Measurements from ENCODE around the gene MAB21L4. TPM values are rescaled to one million over a fixed set of nuclear protein-coding genes. Genes with fewer than 3 reads are reported as not detected.
A peak's percentile ranks its signal among the peaks of the same experiment; 100 is the strongest.

Gene MAB21L4
- total and polyA plus RNA-seq, 8 donors, result 0.14 to 2.0 (median 1.1) TPM

DNA sequence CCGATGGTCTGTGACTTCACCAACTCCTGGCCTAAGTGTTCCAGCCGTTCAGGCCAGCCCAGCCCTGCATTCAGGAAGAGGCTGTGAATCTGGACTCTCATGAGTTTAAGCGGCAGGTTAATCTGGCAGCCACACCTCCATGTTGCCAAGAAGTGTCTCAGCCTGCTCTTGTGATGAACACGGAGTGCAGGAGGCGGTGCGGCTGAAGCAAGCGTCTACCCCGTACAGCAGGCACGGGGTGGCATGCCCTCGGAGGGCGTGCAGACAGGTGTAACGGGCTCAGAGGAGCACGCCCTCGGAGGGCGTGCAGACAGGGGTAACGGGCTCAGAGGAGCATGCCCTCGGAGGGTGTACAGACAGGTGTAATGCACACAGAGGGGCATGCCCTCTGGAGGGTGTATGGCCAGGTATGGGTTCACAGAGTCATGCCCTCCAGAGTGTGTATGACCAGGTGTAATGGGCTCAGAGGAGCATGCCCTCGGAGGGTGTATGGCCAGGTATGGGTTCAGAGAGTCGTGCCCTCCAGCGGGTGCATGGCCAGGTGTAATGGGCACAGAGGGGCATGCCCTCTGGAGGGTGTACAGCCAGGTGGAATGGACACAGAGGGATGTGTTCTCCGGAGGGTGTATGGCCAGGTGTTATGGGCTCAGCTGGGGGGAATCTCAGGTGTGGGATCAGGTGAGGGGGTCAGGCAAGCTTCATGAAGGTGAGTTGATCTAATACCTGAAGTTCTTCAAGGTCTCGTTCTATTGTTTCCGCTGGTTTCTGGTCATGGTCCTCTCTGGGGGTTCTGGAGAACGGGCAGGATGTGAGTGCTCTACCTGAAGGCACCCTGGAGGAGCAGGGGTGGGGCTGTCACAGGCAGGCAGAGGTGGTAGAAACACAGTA is 32.8 kb upstream of the MAB21L4 start:
- no peaks in the 10 kb centered on the region for H3K9me3 ChIP-seq
- no peaks in the 10 kb centered on the region for H3K4me1 ChIP-seq
- no peaks in the 10 kb centered on the region for H3K27me3 ChIP-seq
- H3K4me3 ChIP-seq, result no peak overlapping the region
- 87 to 93% methylated on average over 24 of the region's 24 CpGs for WGBS, 2 donors
- TF ChIP-seq, protein P1, sequence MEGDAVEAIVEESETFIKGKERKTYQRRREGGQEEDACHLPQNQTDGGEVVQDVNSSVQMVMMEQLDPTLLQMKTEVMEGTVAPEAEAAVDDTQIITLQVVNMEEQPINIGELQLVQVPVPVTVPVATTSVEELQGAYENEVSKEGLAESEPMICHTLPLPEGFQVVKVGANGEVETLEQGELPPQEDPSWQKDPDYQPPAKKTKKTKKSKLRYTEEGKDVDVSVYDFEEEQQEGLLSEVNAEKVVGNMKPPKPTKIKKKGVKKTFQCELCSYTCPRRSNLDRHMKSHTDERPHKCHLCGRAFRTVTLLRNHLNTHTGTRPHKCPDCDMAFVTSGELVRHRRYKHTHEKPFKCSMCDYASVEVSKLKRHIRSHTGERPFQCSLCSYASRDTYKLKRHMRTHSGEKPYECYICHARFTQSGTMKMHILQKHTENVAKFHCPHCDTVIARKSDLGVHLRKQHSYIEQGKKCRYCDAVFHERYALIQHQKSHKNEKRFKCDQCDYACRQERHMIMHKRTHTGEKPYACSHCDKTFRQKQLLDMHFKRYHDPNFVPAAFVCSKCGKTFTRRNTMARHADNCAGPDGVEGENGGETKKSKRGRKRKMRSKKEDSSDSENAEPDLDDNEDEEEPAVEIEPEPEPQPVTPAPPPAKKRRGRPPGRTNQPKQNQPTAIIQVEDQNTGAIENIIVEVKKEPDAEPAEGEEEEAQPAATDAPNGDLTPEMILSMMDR (IDR thresholded peaks at IDR 0.05), result no peak
- intact Hi-C loops (cut with DNase I), result no loop called here
- no peak overlapping the region for H3K27ac ChIP-seq
- H3K36me3 ChIP-seq, result no peaks in the 10 kb centered on the region
- DNase-seq (peak in 3 of 6 donors; percentile 5 to 40 (median 8)), FAIRE-seq (no peak), ATAC-seq (no peak)

DNA sequence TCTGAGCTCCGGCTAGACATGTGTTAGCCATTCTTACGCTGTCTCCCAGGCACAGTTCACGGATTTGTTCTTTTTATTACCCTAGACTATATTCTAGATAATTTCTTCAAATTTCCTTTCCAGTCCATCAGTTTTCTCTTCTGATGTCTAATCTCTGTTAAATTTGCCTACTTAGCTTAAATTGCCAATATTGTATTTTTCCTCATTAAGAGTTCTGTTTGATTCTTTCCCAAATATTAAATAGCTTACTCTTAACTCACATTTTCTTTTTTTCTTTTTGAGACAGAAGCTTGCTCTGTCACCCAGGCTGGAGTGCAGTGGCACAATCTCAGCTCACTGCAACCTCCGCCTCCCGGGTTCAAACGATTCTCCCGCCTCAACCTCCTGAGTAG is 31.4 kb upstream of the MAB21L4 start:
- H3K27ac ChIP-seq, result no peak overlapping the region
- TF ChIP-seq, protein P1 (IDR thresholded peaks at IDR 0.05), result no peak
- ATAC-seq (no peak), DNase-seq (no peak), FAIRE-seq (no peak)
- WGBS, 2 donors, result 86 to 91% methylated on average over 7 of the region's 7 CpGs
- no peaks in the 10 kb centered on the region for H3K36me3 ChIP-seq
- no peaks in the 10 kb centered on the region for H3K27me3 ChIP-seq
- no peak overlapping the region for H3K4me3 ChIP-seq
- no peaks in the 10 kb centered on the region for H3K9me3 ChIP-seq
- intact Hi-C loops (cut with DNase I), result no loop called here
- H3K4me1 ChIP-seq, result no peaks in the 10 kb centered on the region

DNA sequence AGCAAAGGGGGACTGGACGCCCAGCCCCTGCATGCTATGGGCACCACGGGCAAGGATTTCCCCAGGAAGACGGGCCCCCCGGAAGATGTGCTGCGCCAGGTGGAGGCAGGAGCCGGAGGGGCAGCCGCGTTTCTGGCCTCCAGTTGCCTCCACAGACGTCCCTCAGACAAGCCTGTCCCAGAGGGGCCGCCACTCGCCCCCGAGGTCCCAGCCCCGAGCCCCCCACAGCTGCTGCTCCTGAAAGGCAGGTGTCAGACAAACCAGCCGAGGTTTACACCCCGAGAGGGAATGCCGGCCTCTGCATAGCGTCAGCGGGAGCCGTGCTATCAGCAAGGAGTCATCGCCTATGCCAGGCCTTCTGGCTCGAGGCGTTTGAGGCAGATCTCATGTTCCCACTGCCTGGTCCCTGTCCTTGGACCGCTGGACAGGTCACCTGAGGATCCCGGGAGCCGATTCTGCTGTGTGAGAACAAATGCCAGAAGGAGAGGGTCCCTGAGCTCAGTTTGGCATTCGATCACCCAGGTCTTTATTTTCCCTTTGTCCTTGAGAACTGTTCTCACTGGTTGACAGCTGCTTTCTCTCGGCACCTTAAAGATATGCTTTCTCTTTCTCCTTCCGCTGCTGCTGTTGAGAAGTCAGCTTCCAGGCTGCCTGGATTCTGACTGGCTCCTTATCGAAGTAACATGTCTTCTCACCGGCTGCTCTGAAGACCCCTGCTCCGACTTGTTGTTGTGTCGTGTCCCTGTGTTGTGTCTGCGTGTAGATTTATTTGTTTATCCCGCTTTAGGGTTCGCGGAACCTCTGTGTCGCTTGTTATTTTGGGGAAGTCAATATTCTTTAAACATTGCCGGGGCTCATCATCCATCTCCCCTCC is 30.8 kb upstream of the MAB21L4 start:
- no peaks in the 10 kb centered on the region for H3K27me3 ChIP-seq
- H3K27ac ChIP-seq, result no peak overlapping the region
- intact Hi-C loops (cut with DNase I), result no loop called here
- H3K9me3 ChIP-seq, result no peaks in the 10 kb centered on the region
- WGBS, 2 donors, result 44 to 48% methylated on average over 38 of the region's 38 CpGs
- peak; percentile 67 to 83 (median 76) for ATAC-seq
- H3K4me1 ChIP-seq, result no peaks in the 10 kb centered on the region
- no peaks in the 10 kb centered on the region for H3K36me3 ChIP-seq
- TF ChIP-seq, protein P1 (IDR thresholded peaks at IDR 0.05), result no peak
- FAIRE-seq, result no peak
- peak in 5 of 6 donors; percentile 16 to 73 (median 50) for DNase-seq
- H3K4me3 ChIP-seq, result peak overlapping the region in 1 of 4 donors; percentile 12

DNA sequence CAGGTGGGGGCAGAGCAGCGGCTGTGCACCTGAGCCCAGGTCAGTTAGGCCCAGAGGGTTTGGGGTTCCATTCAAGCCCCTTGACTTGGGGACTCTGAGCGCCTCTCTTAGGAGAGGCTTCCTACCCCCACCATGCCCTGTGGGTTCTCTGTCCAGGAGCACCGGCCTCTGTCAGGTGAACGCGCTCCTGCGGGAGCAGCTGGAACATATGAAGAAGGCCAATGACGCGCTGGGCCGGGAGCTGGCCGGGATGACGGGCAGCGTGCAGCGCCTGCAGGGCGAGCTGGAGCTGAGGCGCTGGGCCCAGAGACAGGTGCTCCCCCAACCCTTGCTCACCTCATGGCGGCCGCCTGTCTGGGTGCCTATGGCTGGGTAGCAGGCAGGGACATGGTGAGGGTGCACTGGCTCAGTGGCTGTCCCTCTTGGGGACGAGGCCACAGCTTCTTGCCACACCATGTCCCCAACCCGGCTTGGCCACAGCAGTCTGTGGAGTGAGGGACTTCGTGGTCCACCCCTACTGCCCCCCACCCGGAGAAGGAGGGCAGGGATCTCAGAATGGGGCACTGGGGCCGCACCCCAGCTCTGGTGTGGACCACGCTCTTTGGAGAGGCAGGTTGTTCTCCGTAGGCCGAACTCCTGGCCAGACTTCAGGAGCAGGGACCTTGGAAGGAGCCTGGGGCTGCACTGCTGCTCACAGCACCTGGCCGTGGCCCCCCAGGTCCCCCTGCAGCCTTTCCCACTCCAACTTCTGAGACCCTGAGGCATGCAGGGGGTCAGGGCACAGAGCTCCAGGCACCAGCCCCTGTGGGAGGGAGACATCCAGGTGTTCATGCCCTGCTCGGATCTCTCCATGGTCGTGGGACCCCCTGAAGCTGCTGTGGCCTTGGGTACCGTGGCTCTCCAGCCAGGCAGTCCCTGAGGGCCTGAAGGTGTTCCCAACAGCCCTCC is 29.9 kb upstream of the MAB21L4 start:
- intact Hi-C loops (cut with DNase I), result no loop called here
- WGBS, 2 donors, result 88 to 91% methylated on average over 29 of the region's 29 CpGs
- DNase-seq, result peak in 5 of 6 donors; percentile 5 to 76 (median 23)
- ATAC-seq, result peak in 3 of 4 donors; percentile 7 to 25 (median 22)
- no peaks in the 10 kb centered on the region for H3K36me3 ChIP-seq
- no peak for FAIRE-seq
- TF ChIP-seq, protein P1 (IDR thresholded peaks at IDR 0.05), result no peak
- no peak overlapping the region for H3K4me3 ChIP-seq
- no peaks in the 10 kb centered on the region for H3K9me3 ChIP-seq
- no peaks in the 10 kb centered on the region for H3K27me3 ChIP-seq
- no peaks in the 10 kb centered on the region for H3K4me1 ChIP-seq
- H3K27ac ChIP-seq, result no peak overlapping the region

Measured in pancreas (tissue), 10 donors.